ENCODE data around the gene ELMO1.

DNA sequence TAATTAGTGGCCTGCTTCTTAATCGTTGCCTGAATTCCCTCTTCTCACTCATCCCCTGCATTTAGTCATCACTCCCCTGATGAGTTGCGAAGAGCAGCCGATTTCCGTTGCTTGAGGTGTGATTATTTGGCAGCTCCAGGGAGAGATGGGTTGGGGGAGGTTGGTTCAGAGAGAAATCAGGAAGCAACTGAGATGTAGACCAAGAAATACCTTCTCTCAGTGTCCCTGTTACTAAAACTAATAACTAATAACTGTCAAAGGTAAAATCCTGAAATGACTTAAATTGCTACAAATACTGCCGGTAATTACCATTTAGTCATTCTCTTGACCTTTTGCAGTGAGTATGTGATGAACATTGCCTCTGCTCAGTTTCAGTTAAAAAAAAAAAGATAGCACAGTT, 76.9 kb downstream of the ELMO1 start:
- TF ChIP-seq SP1 (IDR thresholded peaks at IDR 0.05): no peak
- TF ChIP-seq FOXK2 (IDR thresholded peaks at IDR 0.05): no peak
- TF ChIP-seq FOXM1 (IDR thresholded peaks at IDR 0.05; ENCODE audit: borderline replicate concordance): no peak
- TF ChIP-seq SUZ12 (IDR thresholded peaks at IDR 0.05): no peak
- no peak for TF ChIP-seq HDGF (IDR thresholded peaks at IDR 0.05; ENCODE audit: borderline replicate concordance)
- TF ChIP-seq ELF4 (IDR thresholded peaks at IDR 0.05): no peak
- no peak for TF ChIP-seq BHLHE40 (IDR thresholded peaks at IDR 0.05; ENCODE audit: borderline replicate concordance)
